ENCODE results near the gene URB1.

- TF ChIP-seq, protein P1, sequence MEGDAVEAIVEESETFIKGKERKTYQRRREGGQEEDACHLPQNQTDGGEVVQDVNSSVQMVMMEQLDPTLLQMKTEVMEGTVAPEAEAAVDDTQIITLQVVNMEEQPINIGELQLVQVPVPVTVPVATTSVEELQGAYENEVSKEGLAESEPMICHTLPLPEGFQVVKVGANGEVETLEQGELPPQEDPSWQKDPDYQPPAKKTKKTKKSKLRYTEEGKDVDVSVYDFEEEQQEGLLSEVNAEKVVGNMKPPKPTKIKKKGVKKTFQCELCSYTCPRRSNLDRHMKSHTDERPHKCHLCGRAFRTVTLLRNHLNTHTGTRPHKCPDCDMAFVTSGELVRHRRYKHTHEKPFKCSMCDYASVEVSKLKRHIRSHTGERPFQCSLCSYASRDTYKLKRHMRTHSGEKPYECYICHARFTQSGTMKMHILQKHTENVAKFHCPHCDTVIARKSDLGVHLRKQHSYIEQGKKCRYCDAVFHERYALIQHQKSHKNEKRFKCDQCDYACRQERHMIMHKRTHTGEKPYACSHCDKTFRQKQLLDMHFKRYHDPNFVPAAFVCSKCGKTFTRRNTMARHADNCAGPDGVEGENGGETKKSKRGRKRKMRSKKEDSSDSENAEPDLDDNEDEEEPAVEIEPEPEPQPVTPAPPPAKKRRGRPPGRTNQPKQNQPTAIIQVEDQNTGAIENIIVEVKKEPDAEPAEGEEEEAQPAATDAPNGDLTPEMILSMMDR (optimal IDR thresholded peaks at IDR 0.05 in 1 of 3, IDR thresholded peaks at IDR 0.05 in 1 of 3, conservative IDR thresholded peaks at IDR 0.05 in 1 of 3; ENCODE audit: extremely low read depth in 1 of 3, insufficient read depth in 2 of 3, low read length in 3 of 3): no peak
- TF ChIP-seq EZH2 (IDR thresholded peaks at IDR 0.05; ENCODE audit: low read length): no peak
These were observed 28.4 kb downstream of the URB1 start for GRCh38 chr21:32364387-32364786.

All from keratinocyte (primary cell).